ENCODE results near the gene KRT24.

Gene KRT24

DNA sequence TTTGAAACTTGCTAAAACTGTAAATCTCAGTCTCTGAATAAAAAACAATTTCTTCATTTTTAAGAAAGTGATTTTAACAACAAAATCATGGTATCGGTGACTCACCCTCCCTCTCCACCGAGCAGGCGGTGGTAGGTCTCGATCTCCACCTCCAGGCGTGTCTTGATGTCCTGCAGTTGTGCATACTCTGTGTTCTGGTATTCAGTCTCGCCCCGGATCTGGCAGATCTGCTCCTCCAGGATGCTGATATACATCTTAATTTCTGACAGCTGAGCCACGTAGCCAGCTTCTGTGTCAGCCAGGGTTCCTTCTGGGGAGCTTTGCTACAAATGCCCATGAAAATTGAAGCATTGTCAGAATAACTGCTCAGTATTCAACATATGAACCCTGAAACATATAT lies 15.4 kb upstream of the KRT24 start:
- TF ChIP-seq, protein P1, sequence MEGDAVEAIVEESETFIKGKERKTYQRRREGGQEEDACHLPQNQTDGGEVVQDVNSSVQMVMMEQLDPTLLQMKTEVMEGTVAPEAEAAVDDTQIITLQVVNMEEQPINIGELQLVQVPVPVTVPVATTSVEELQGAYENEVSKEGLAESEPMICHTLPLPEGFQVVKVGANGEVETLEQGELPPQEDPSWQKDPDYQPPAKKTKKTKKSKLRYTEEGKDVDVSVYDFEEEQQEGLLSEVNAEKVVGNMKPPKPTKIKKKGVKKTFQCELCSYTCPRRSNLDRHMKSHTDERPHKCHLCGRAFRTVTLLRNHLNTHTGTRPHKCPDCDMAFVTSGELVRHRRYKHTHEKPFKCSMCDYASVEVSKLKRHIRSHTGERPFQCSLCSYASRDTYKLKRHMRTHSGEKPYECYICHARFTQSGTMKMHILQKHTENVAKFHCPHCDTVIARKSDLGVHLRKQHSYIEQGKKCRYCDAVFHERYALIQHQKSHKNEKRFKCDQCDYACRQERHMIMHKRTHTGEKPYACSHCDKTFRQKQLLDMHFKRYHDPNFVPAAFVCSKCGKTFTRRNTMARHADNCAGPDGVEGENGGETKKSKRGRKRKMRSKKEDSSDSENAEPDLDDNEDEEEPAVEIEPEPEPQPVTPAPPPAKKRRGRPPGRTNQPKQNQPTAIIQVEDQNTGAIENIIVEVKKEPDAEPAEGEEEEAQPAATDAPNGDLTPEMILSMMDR (IDR thresholded peaks at IDR 0.05; ENCODE audit: borderline replicate concordance, control extremely low read depth, extremely low read depth, insufficient read depth, missing control alignments), result no peak
- DNase-seq (ENCODE audit: low spot score), result no peak

DNA sequence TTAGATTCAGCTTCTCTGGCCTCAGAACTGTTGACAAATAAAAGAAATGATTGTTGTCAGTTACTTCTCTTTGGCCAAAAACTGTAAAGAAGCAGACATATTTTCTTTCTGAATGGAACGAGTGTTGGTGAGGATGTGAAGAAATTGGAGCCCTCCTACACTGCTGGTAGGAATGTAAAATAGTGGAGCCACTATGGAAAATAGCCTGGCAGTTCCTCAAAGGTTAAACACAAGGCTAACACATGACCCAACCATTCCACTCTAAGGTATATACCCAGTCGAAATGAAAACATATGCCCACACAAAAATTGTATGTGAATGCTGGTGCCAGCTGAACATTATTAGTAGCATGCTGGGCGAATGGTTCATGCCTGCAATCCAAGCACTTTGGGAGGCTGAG lies 14.2 kb upstream of the KRT24 start:
- no peak for DNase-seq (ENCODE audit: low spot score)
- TF ChIP-seq, protein P1 (IDR thresholded peaks at IDR 0.05; ENCODE audit: borderline replicate concordance, control extremely low read depth, extremely low read depth, insufficient read depth, missing control alignments), result no peak
- in situ Hi-C loops (cut with MboI; ENCODE audit: low sequenced_read_pairs, unreplicated experiment), result no loop called here

More for the DNA sequence above, 15.4 kb upstream of the KRT24 start:
- in situ Hi-C loops (cut with MboI; ENCODE audit: low sequenced_read_pairs, unreplicated experiment), result no loop called here

GRCh38 chr17:40714473-40714872 lies 10.9 kb upstream of the KRT24 start:
- no peak for DNase-seq (ENCODE audit: low spot score)
- TF ChIP-seq, protein P1 (IDR thresholded peaks at IDR 0.05; ENCODE audit: borderline replicate concordance, control extremely low read depth, extremely low read depth, insufficient read depth, missing control alignments), result no peak
- in situ Hi-C loops (cut with MboI; ENCODE audit: low sequenced_read_pairs, unreplicated experiment), result no loop called here

GRCh38 chr17:40707745-40708144 lies 4.2 kb upstream of the KRT24 start:
- DNase-seq (ENCODE audit: low spot score), result no peak
- TF ChIP-seq, protein P1 (IDR thresholded peaks at IDR 0.05; ENCODE audit: borderline replicate concordance, control extremely low read depth, extremely low read depth, insufficient read depth, missing control alignments), result no peak
- in situ Hi-C loops (cut with MboI; ENCODE audit: low sequenced_read_pairs, unreplicated experiment), result no loop called here

- in situ Hi-C loops (cut with MboI; ENCODE audit: low sequenced_read_pairs, unreplicated experiment), result no loop called here
- TF ChIP-seq, protein P1 (IDR thresholded peaks at IDR 0.05; ENCODE audit: borderline replicate concordance, control extremely low read depth, extremely low read depth, insufficient read depth, missing control alignments), result no peak
- DNase-seq (ENCODE audit: low spot score), result no peak
Observed at GRCh38 chr17:40705584-40705983, 2.0 kb upstream of the KRT24 start.

- in situ Hi-C loops (cut with MboI; ENCODE audit: low sequenced_read_pairs, unreplicated experiment), result no loop called here
- TF ChIP-seq, protein P1 (IDR thresholded peaks at IDR 0.05; ENCODE audit: borderline replicate concordance, control extremely low read depth, extremely low read depth, insufficient read depth, missing control alignments), result no peak
- DNase-seq (ENCODE audit: low spot score), result no peak
Observed at GRCh38 chr17:40702271-40702670, 1.3 kb downstream of the KRT24 start.

GRCh38 chr17:40699853-40700252 lies 3.7 kb downstream of the KRT24 start:
- in situ Hi-C loops (cut with MboI; ENCODE audit: low sequenced_read_pairs, unreplicated experiment), result no loop called here
- TF ChIP-seq, protein P1 (IDR thresholded peaks at IDR 0.05; ENCODE audit: borderline replicate concordance, control extremely low read depth, extremely low read depth, insufficient read depth, missing control alignments), result no peak
- DNase-seq (ENCODE audit: low spot score), result no peak

Measured in GM13976 (cell line).